Neural cell (in vitro differentiated cells): ENCODE measurements around the gene GLRA2.
"Not testable (repeated sequence)": the region's sequence is repeated elsewhere in the genome, so short reads cannot be mapped to it uniquely, and the experiment has no call there.

Source experiments
- EP300 ChIP-seq: fragments of 450-650 bp; conservative IDR thresholded peaks from 2 replicates; pipeline ENCODE4 v1.6.1; 2014; ENCODE audit warnings: antibody characterized with exemption, mild to moderate bottlenecking, moderate library complexity; ENCODE audit not compliant: poor library complexity, severe bottlenecking
- EZH2 ChIP-seq: fragments of 200-600, 300-800 bp; shearing (Covaris generic), sonication (generic); IDR thresholded peaks from 2 replicates; pipeline ENCODE4 v1.6.1; 2014; ENCODE audit warnings: antibody characterized with exemption, low read length, borderline replicate concordance, mild to moderate bottlenecking; ENCODE audit not compliant: insufficient read depth, poor library complexity, severe bottlenecking
- POLR2AphosphoS5 ChIP-seq: IDR thresholded peaks from 2 replicates; pipeline ENCODE4 v1.6.1; 2012
- TAF1 ChIP-seq: IDR thresholded peaks from 2 replicates; pipeline ENCODE4 v1.6.1; 2012; ENCODE audit warnings: low read depth
- TF ChIP-seq, protein P1 (sequence below): fragments of 450-650 bp; IDR thresholded peaks from 2 replicates; pipeline ENCODE4 v1.5.1; 2014; ENCODE audit warnings: antibody characterized with exemption, mild to moderate bottlenecking, moderate library complexity; ENCODE audit not compliant: poor library complexity, severe bottlenecking
- TF ChIP-seq, protein P2 (sequence below): IDR thresholded peaks from 2 replicates; pipeline ENCODE4 v1.6.1; 2012; ENCODE audit warnings: borderline replicate concordance

DNA sequence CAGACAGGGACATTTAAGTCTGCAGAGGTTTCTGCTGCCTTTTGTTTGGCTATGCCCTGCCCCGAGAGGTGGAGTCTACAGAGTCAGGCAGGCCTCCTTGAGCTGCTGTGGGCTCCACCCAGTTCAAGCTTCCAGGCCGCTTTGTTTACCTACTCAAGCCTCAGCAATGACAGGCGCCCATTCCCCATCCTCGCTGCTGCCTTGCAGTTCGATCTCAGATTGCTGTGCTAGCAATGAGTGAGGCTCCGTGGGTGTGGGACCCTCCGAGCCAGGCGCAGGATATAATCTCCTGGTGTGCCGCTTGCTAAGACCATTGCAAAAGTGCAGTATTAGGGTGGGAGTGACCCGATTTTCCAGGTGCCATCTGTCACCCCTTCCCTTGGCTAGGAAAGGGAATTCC, 159.0 kb downstream of the GLRA2 start:
- not testable (repeated sequence) for TF ChIP-seq EZH2, TAF1, POLR2AphosphoS5, EP300
- TF ChIP-seq, protein P1, sequence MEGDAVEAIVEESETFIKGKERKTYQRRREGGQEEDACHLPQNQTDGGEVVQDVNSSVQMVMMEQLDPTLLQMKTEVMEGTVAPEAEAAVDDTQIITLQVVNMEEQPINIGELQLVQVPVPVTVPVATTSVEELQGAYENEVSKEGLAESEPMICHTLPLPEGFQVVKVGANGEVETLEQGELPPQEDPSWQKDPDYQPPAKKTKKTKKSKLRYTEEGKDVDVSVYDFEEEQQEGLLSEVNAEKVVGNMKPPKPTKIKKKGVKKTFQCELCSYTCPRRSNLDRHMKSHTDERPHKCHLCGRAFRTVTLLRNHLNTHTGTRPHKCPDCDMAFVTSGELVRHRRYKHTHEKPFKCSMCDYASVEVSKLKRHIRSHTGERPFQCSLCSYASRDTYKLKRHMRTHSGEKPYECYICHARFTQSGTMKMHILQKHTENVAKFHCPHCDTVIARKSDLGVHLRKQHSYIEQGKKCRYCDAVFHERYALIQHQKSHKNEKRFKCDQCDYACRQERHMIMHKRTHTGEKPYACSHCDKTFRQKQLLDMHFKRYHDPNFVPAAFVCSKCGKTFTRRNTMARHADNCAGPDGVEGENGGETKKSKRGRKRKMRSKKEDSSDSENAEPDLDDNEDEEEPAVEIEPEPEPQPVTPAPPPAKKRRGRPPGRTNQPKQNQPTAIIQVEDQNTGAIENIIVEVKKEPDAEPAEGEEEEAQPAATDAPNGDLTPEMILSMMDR = not testable (repeated sequence)
- TF ChIP-seq, protein P2, sequence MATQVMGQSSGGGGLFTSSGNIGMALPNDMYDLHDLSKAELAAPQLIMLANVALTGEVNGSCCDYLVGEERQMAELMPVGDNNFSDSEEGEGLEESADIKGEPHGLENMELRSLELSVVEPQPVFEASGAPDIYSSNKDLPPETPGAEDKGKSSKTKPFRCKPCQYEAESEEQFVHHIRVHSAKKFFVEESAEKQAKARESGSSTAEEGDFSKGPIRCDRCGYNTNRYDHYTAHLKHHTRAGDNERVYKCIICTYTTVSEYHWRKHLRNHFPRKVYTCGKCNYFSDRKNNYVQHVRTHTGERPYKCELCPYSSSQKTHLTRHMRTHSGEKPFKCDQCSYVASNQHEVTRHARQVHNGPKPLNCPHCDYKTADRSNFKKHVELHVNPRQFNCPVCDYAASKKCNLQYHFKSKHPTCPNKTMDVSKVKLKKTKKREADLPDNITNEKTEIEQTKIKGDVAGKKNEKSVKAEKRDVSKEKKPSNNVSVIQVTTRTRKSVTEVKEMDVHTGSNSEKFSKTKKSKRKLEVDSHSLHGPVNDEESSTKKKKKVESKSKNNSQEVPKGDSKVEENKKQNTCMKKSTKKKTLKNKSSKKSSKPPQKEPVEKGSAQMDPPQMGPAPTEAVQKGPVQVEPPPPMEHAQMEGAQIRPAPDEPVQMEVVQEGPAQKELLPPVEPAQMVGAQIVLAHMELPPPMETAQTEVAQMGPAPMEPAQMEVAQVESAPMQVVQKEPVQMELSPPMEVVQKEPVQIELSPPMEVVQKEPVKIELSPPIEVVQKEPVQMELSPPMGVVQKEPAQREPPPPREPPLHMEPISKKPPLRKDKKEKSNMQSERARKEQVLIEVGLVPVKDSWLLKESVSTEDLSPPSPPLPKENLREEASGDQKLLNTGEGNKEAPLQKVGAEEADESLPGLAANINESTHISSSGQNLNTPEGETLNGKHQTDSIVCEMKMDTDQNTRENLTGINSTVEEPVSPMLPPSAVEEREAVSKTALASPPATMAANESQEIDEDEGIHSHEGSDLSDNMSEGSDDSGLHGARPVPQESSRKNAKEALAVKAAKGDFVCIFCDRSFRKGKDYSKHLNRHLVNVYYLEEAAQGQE = not testable (repeated sequence)
